SU-DHL-6 (cell line): ENCODE data around the gene C5AR2.
"Not testable (repeated sequence)": the region's sequence is repeated elsewhere in the genome, so short reads cannot be mapped to it uniquely, and the experiment has no call there.

Experiments
- EZH2phosphoT487 ChIP-seq: fragments of 200-600 bp; sonication (generic), shearing (Covaris generic); conservative IDR thresholded peaks from 2 replicates; pipeline ENCODE4 v1.6.1; 2018; ENCODE audit warnings: mild to moderate bottlenecking, antibody characterized with exemption, low read length, moderate library complexity, mixed read lengths
- TF ChIP-seq, protein P1 (sequence below): fragments of 200-600 bp; sonication (generic); IDR thresholded peaks from one replicate; pipeline ENCODE4 v1.5.1; 2017; ENCODE audit warnings: antibody characterized with exemption, mild to moderate bottlenecking, low read length, moderate library complexity; ENCODE audit not compliant: insufficient read depth, poor library complexity, severe bottlenecking

DNA sequence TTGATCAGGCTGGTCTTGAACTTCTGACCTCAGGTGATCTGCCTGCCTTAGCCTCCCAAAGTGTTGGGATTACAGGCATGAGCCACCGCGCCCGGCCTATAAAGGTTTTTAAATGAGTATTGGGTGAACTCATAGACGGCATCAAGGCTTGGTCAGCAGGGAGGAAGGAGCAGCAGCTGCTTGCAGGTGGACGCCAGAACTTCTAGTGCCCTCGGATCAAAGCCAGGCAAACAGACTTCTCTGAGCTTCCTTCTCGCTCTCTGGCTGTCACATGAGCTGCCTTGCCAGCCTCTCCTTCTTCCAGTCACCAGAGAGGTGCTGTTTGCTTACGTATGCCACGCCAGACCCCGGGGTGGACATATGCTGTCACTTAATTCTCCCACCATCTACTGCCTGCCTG, 33.5 kb downstream of the C5AR2 start:
- TF ChIP-seq, protein P1, sequence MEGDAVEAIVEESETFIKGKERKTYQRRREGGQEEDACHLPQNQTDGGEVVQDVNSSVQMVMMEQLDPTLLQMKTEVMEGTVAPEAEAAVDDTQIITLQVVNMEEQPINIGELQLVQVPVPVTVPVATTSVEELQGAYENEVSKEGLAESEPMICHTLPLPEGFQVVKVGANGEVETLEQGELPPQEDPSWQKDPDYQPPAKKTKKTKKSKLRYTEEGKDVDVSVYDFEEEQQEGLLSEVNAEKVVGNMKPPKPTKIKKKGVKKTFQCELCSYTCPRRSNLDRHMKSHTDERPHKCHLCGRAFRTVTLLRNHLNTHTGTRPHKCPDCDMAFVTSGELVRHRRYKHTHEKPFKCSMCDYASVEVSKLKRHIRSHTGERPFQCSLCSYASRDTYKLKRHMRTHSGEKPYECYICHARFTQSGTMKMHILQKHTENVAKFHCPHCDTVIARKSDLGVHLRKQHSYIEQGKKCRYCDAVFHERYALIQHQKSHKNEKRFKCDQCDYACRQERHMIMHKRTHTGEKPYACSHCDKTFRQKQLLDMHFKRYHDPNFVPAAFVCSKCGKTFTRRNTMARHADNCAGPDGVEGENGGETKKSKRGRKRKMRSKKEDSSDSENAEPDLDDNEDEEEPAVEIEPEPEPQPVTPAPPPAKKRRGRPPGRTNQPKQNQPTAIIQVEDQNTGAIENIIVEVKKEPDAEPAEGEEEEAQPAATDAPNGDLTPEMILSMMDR, result not testable (repeated sequence)
- TF ChIP-seq EZH2phosphoT487, result not testable (repeated sequence)
